Keratinocyte (primary cell): ENCODE results near the gene GPAT2. TPM values are rescaled to one million over a fixed set of nuclear protein-coding genes. Genes with fewer than 3 reads are reported as not detected.
A peak's percentile ranks its signal among the peaks of the same experiment; 100 is the strongest.
"Not testable (repeated sequence)": the region's sequence is repeated elsewhere in the genome, so short reads cannot be mapped to it uniquely, and the experiment has no call there.

Experiments used
- DNase-seq: peaks from one replicate; pipeline ENCODE4 v3.0.0-alpha.2; 2011; ENCODE audit warnings: low read depth, missing footprints, low spot score
- FAIRE-seq: peaks from 2 replicates; lab custom pipeline; 2011; peaks lifted over from hg19 to GRCh38; lab: Jason Lieb, UNC
- H2AFZ ChIP-seq: 2 replicates; pipeline ENCODE4 v1.6.0; 2012; ENCODE audit warnings: low read length, control low read depth, inconsistent platforms; ENCODE audit not compliant: control insufficient read depth
- H3K27ac ChIP-seq: 2 replicates; pipeline ENCODE4 v1.5.1; 2011; ENCODE audit warnings: low read length; ENCODE audit not compliant: control insufficient read depth, insufficient read depth
- H3K27me3 ChIP-seq: 3 replicates; pipeline ENCODE4 v1.6.0; 2011; ENCODE audit warnings: low read length; ENCODE audit not compliant: control insufficient read depth, insufficient read depth; ENCODE audit errors: extremely low read depth
- H3K36me3 ChIP-seq, 2 experiments: 2 replicates in 1 of 2; 3 replicates in 1 of 2; pipeline ENCODE4 v1.5.1; 2011; ENCODE audit warnings: low read length in 2 of 2, mild to moderate bottlenecking in 1 of 2; ENCODE audit not compliant: control insufficient read depth in 2 of 2, insufficient read depth in 2 of 2; ENCODE audit errors: extremely low read depth in 1 of 2
- H3K4me1 ChIP-seq: 3 replicates; pipeline ENCODE4 v1.5.1; 2011; ENCODE audit warnings: low read length; ENCODE audit not compliant: control insufficient read depth, insufficient read depth; ENCODE audit errors: extremely low read depth
- H3K4me2 ChIP-seq: 3 replicates; pipeline ENCODE4 v1.6.0; 2011; ENCODE audit warnings: low read depth, low read length; ENCODE audit not compliant: control insufficient read depth, insufficient read depth; ENCODE audit errors: extremely low read depth
- H3K4me3 ChIP-seq, 3 experiments: fragments of 200-600 bp in 1 of 3; sonication (generic) in 1 of 3; 2 replicates in 2 of 3; 3 replicates in 1 of 3; pipeline ENCODE4 v1.5.1; 2011 to 2016; ENCODE audit warnings: low read length in 3 of 3, mild to moderate bottlenecking in 3 of 3, control low read depth in 2 of 3, inconsistent platforms in 1 of 3, low read depth in 1 of 3, mixed read lengths in 1 of 3, mixed run types in 1 of 3, moderate library complexity in 1 of 3; ENCODE audit not compliant: control insufficient read depth in 2 of 3, insufficient read depth in 2 of 3; ENCODE audit errors: extremely low read depth in 1 of 3
- H3K79me2 ChIP-seq: 2 replicates; pipeline ENCODE4 v1.6.0; 2012; ENCODE audit warnings: low read length; ENCODE audit not compliant: control insufficient read depth, insufficient read depth
- H3K9ac ChIP-seq: 3 replicates; pipeline ENCODE4 v1.6.0; 2011; ENCODE audit warnings: low read length; ENCODE audit not compliant: control insufficient read depth, insufficient read depth; ENCODE audit errors: extremely low read depth
- H3K9me1 ChIP-seq: 3 replicates; pipeline ENCODE4 v1.6.0; 2011; ENCODE audit warnings: low read length; ENCODE audit not compliant: control insufficient read depth, insufficient read depth; ENCODE audit errors: extremely low read depth
- H3K9me3 ChIP-seq: 2 replicates; pipeline ENCODE4 v1.5.1; 2012; ENCODE audit warnings: low read depth, low read length; ENCODE audit not compliant: control insufficient read depth
- H4K20me1 ChIP-seq: 3 replicates; pipeline ENCODE4 v1.6.0; 2011; ENCODE audit warnings: low read length; ENCODE audit not compliant: control insufficient read depth, insufficient read depth; ENCODE audit errors: extremely low read depth
- dilution Hi-C: fragments of 300-500 bp; cut with MboI; formaldehyde crosslinking; loops from one replicate; pipeline ENCODE4 v1.7.0; 2020; ENCODE audit warnings: low sequenced_read_pairs; ENCODE audit not compliant: extremely low pct_ligation_motif_present
- polyA plus RNA-seq, 5 experiments: library from polyadenylated mRNA; depleted of rRNA in 3 of 5; stranded (reverse) in 3 of 5; stranded (forward) in 1 of 5; unstranded in 1 of 5; fragments of >200 nt; gene quantifications; 1 replicate in 1 of 5; 2 replicates in 3 of 5; 3 replicates in 1 of 5; pipeline versions ENCODE4 v1.2.1 to v1.2.3, GENCODE V29; 2011 to 2012; ENCODE audit warnings: missing spikeins in 2 of 5, low read depth in 1 of 5, low replicate concordance in 1 of 5
- TF ChIP-seq, protein P1 (sequence below), 3 experiments: IDR thresholded peaks in 1 of 3; conservative IDR thresholded peaks in 1 of 3; optimal IDR thresholded peaks in 1 of 3; 2 replicates in 2 of 3; 3 replicates in 1 of 3; pipeline versions ENCODE3 to v1.5.1; 2011; ENCODE audit warnings: low read length in 3 of 3, mild to moderate bottlenecking in 3 of 3, moderate library complexity in 2 of 3, control low read depth in 1 of 3, inconsistent platforms in 1 of 3; ENCODE audit not compliant: insufficient read depth in 2 of 3; ENCODE audit errors: extremely low read depth in 1 of 3

The GPAT2 gene
- polyA plus RNA-seq, 1 donor (not counting 4 experiments of a cell fraction or from before 2014, with no cell fraction given): 0.05 TPM

DNA sequence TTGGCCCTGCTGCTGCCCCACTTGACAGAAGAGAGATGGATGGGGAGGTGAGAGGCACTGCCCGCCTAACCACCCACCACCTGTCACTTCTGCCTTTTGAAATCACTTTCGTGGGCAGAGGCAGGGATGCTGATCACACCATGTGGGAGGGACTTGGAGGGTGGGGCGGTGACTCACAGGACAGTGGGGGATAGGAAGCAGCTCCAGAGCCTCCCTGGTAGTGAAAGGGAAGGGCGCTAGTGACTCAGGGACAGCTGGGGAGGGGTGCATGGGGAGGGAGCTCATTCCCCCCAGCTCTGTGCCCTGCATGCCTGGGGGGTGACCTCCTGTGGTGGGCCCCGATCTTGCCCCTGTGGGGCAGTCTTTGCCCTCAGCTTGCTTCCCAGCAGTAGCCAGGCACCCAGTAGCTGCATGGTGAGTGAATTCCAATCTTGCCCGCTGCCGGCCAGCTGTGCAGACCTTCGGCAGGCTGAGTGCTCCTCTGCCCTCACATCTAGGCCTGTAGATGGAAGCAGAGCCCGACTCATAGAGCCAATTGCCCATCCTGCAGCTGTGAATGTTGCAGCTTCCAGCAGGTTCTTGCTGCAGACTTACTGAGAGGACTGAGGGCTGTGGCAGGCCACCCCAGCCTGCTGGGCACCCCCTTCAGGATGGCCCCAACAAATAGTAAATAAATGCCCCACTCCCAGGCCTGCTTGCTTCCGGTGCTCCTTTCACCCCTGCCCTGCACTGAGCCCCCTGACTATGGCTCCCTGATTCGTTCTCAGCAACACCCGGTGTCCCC is 28.6 kb upstream of the GPAT2 start:
- peak; percentile 67 for FAIRE-seq

DNA sequence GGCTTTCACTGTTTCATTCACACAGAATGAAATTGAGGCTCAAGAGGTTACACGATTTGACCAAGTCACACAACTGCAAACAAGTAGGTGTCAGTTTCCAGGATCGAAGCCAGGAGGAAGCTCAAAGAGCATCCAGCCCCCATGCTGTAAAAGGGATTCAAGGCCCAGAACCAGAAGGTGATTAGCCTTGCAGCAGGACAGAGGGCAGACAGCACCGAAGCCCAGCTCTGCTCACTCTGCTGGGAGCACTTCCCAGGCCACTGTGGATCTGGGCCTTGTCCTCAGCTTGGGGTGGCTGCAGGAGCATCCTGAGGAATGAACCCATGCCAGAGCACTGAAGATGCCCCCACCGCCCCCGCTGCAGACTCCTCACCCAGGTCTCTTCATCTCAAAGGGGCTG is 27.8 kb upstream of the GPAT2 start:
- H3K4me2 ChIP-seq, H3K9me1 ChIP-seq, H3K9me3 ChIP-seq, H3K36me3 ChIP-seq, H3K4me3 ChIP-seq, dilution Hi-C loops, H2AFZ ChIP-seq, DNase-seq, H4K20me1 ChIP-seq, H3K9ac ChIP-seq, H3K27me3 ChIP-seq, H3K27ac ChIP-seq, H3K4me1 ChIP-seq, FAIRE-seq, H3K79me2 ChIP-seq: not testable (repeated sequence)

More for the DNA sequence above, 28.6 kb upstream of the GPAT2 start:
- H2AFZ ChIP-seq, H3K4me3 ChIP-seq, H3K79me2 ChIP-seq, H4K20me1 ChIP-seq, H3K9me3 ChIP-seq, H3K27me3 ChIP-seq, H3K4me1 ChIP-seq, H3K9me1 ChIP-seq, H3K36me3 ChIP-seq, H3K27ac ChIP-seq, dilution Hi-C loops, H3K9ac ChIP-seq, H3K4me2 ChIP-seq: not testable (repeated sequence)
- TF ChIP-seq, protein P1, sequence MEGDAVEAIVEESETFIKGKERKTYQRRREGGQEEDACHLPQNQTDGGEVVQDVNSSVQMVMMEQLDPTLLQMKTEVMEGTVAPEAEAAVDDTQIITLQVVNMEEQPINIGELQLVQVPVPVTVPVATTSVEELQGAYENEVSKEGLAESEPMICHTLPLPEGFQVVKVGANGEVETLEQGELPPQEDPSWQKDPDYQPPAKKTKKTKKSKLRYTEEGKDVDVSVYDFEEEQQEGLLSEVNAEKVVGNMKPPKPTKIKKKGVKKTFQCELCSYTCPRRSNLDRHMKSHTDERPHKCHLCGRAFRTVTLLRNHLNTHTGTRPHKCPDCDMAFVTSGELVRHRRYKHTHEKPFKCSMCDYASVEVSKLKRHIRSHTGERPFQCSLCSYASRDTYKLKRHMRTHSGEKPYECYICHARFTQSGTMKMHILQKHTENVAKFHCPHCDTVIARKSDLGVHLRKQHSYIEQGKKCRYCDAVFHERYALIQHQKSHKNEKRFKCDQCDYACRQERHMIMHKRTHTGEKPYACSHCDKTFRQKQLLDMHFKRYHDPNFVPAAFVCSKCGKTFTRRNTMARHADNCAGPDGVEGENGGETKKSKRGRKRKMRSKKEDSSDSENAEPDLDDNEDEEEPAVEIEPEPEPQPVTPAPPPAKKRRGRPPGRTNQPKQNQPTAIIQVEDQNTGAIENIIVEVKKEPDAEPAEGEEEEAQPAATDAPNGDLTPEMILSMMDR (optimal IDR thresholded peaks at IDR 0.05 in 1 of 3, IDR thresholded peaks at IDR 0.05 in 1 of 3, conservative IDR thresholded peaks at IDR 0.05 in 1 of 3; ENCODE audit: extremely low read depth in 1 of 3, insufficient read depth in 2 of 3, low read length in 3 of 3): peak in 2 of 3 experiments; percentile 1 to 50
- peak; percentile 17 for DNase-seq

DNA sequence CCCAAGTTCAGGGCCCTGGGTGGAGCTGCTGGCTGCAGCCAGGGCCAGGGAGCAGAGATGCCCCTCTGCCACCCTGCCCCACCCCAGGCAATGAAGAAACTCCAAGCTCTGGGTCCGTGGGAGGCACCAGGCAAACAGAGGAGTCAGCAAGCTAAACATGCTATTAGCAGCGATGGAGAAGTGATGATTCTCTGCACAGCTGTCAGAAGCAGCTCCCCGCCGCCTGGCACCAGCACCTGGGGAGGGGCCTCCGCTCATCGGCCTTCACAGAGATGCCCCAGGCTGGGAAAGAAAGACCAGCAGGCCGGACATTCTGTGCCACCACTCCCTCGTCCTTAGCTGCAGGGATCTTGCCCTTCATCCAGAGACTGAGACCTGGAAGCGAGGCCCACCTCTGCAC is 27.2 kb upstream of the GPAT2 start:
- FAIRE-seq, H3K27me3 ChIP-seq, H3K9me3 ChIP-seq, H3K4me2 ChIP-seq, H3K36me3 ChIP-seq, H3K79me2 ChIP-seq, H3K9me1 ChIP-seq, H3K4me3 ChIP-seq, DNase-seq, H4K20me1 ChIP-seq, H3K27ac ChIP-seq, H2AFZ ChIP-seq, dilution Hi-C loops, H3K9ac ChIP-seq, H3K4me1 ChIP-seq: not testable (repeated sequence)

DNA sequence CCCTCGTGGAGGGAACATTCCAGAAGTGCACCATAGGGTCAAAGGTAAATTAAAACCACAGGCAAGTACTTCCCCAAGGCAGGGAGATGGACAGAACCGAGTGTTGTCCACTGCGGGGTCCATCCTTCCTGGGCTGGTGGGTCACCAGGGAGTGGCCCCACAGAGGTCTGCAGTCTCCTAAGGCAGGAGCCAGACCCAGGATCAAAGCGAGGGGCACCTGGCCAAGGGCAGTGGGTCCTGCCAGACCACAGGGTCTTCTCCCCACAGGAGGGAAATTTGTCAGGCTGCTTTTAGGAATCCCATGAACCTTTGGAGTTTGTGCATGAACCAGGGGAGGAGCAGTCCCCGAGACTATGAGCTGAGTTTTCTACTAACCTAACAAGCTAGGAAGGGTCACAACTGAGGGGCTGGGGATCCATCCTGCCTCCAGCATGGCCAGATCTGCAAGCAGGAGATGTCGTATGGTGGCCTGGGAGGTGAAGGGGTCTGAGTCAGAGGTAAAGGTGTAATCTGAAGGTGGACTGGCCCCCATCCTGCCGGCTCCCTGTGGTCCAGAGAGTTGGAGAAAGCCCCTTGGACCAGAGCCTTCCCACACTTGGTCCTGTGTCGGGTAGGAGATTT is 26.6 kb upstream of the GPAT2 start:
- H3K36me3 ChIP-seq, H3K4me3 ChIP-seq, H2AFZ ChIP-seq, H3K4me1 ChIP-seq, H3K4me2 ChIP-seq, H3K9me1 ChIP-seq, dilution Hi-C loops, H3K27me3 ChIP-seq, H4K20me1 ChIP-seq, H3K9me3 ChIP-seq, DNase-seq, H3K9ac ChIP-seq, H3K27ac ChIP-seq, H3K79me2 ChIP-seq, FAIRE-seq: not testable (repeated sequence)
